Measurements from ENCODE around the gene JARID2. TPM values are rescaled to one million over a fixed set of nuclear protein-coding genes. Genes with fewer than 3 reads are reported as not detected.

The JARID2 gene
- total and polyA plus RNA-seq, 11 donors, result 3.5 to 12.2 (median 7.5) TPM

- DNase-seq (no peak), ATAC-seq (no peak)
- intact Hi-C loops (cut with DNase I), result loop anchor here in 1 of 10 donors (10.0 kb wide), 1 partner anchor 96 kb away; no protein-coding TSS in a partner anchor
- Histone ChIP-seq H3K27me3 (no peaks in the 10 kb centered on the region), H3K9me3 (no peaks in the 10 kb centered on the region), H3K36me3 (no peaks in the 10 kb centered on the region), H3K4me3 (no peak overlapping the region), H3K4me1 (peaks cover 6 to 66% (median 39%) of the 10 kb centered on the region in 12 donors), H3K27ac (no peak overlapping the region)
- WGBS, 4 donors, result 86 to 94% (median 93%) methylated on average over 3 of the region's 3 CpGs
- no peak for TF ChIP-seq POLR2A (IDR thresholded peaks at IDR 0.05)
- TF ChIP-seq CTCF (IDR thresholded peaks at IDR 0.05), result no peak
Measured at GRCh38 chr6:15361197-15361596, 115.3 kb downstream of the JARID2 start.

GRCh38 chr6:15362274-15363160 is 116.6 kb downstream of the JARID2 start:
- H3K4me3 ChIP-seq, result no peak overlapping the region
- no peak overlapping the region for H3K27ac ChIP-seq
- intact Hi-C loops (cut with DNase I), result loop anchor here in 1 of 10 donors (10.0 kb wide), 1 partner anchor 98 kb away; no protein-coding TSS in a partner anchor

GRCh38 chr6:15363164-15363522 is 117.3 kb downstream of the JARID2 start:
- ATAC-seq (no peak), DNase-seq (no peak)
- H3K27ac ChIP-seq, result no peak overlapping the region
- peaks cover 6 to 70% (median 43%) of the 10 kb centered on the region in 12 donors for H3K4me1 ChIP-seq
- TF ChIP-seq CTCF (IDR thresholded peaks at IDR 0.05) (no peak), POLR2A (IDR thresholded peaks at IDR 0.05) (no peak)
- no peaks in the 10 kb centered on the region for H3K36me3 ChIP-seq
- no peak overlapping the region for H3K4me3 ChIP-seq
- no peaks in the 10 kb centered on the region for H3K27me3 ChIP-seq
- no peaks in the 10 kb centered on the region for H3K9me3 ChIP-seq
- intact Hi-C loops (cut with DNase I), result loop anchor here in 1 of 10 donors (10.0 kb wide), 1 partner anchor 98 kb away; no protein-coding TSS in a partner anchor
- WGBS, 4 donors, result 77 to 86% (median 84%) methylated on average over 3 of the region's 3 CpGs

More at GRCh38 chr6:15362274-15363160, 116.6 kb downstream of the JARID2 start:
- ATAC-seq (no peak), DNase-seq (no peak)
- no peaks in the 10 kb centered on the region for H3K9me3 ChIP-seq
- no peaks in the 10 kb centered on the region for H3K36me3 ChIP-seq
- WGBS, 4 donors, result 69 to 80% (median 76%) methylated on average over 9 of the region's 9 CpGs
- peaks cover 6 to 67% (median 44%) of the 10 kb centered on the region in 12 donors for H3K4me1 ChIP-seq
- TF ChIP-seq CTCF (IDR thresholded peaks at IDR 0.05) (no peak), POLR2A (IDR thresholded peaks at IDR 0.05) (no peak)
- H3K27me3 ChIP-seq, result no peaks in the 10 kb centered on the region

All from heart left ventricle (tissue), 16 donors.